Measurements from ENCODE around the gene AK1. TPM values are rescaled to one million over a fixed set of nuclear protein-coding genes. Genes with fewer than 3 reads are reported as not detected.

Gene AK1
- polyA plus RNA-seq, 1 of the 3 experiments (the other 2 are of a cell fraction), result 125 TPM

DNA sequence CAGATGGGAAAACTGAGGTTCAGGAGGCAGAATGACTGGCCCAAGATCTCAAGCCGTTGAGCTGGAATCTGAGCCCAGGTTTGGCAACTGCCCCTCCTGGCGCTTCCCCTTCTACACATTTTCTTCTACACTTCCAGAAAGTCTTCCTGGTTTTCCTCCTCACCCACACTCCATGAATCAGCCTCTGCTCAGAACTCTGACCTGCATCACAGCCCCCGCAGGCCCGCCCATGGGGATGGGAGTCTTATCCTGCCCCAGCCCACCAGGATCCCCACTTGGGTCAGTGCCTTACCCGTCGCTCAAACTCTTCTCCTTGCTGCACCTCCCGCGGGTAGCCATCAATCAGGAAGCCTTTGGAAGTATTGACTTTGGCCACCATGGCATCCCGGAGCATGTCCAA lies 5.9 kb downstream of the AK1 start:
- no peak overlapping the region for H3K9ac ChIP-seq
- H3K79me2 ChIP-seq (ENCODE audit: insufficient read depth), result peaks cover 7% of the 10 kb centered on the region; the same call in 1 of the 2 replicates
- no peak overlapping the region for H3K4me3 ChIP-seq (ENCODE audit: low read depth in 2 of 2, low read length in 1 of 2)
- no peak for DNase-seq
- POLR2A ChIA-PET, result interaction anchor here (0.6 kb wide), 1 partner anchor 46 kb away, joined by 6 read pairs; the partner anchor contains the start of gene ST6GALNAC4
- H3K27me3 ChIP-seq (ENCODE audit: insufficient read depth), result no peaks in the 10 kb centered on the region
- no peaks in the 10 kb centered on the region for H3F3A ChIP-seq (replicated peaks; ENCODE audit: insufficient read depth)
- WGBS (ENCODE audit: low lambda C conversion rate), result 91% methylated on average over 9 of the region's 9 CpGs
- no peak overlapping the region for H3K4me2 ChIP-seq
- TF ChIP-seq MEF2A (IDR thresholded peaks at IDR 0.05; ENCODE audit: borderline replicate concordance, low read depth) (no peak), EZH2phosphoT487 (IDR thresholded peaks at IDR 0.05; ENCODE audit: borderline replicate concordance, low read depth) (no peak), MXI1 (IDR thresholded peaks at IDR 0.05; ENCODE audit: low read depth, low read length) (no peak), RCOR1 (IDR thresholded peaks at IDR 0.05; ENCODE audit: low read length) (no peak), TEAD4 (IDR thresholded peaks at IDR 0.05; ENCODE audit: borderline replicate concordance, insufficient read depth) (no peak)
- TF ChIP-seq, protein P1, sequence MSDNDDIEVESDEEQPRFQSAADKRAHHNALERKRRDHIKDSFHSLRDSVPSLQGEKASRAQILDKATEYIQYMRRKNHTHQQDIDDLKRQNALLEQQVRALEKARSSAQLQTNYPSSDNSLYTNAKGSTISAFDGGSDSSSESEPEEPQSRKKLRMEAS (IDR thresholded peaks at IDR 0.05; ENCODE audit: low read depth), result no peak
- TF ChIP-seq, protein P2, sequence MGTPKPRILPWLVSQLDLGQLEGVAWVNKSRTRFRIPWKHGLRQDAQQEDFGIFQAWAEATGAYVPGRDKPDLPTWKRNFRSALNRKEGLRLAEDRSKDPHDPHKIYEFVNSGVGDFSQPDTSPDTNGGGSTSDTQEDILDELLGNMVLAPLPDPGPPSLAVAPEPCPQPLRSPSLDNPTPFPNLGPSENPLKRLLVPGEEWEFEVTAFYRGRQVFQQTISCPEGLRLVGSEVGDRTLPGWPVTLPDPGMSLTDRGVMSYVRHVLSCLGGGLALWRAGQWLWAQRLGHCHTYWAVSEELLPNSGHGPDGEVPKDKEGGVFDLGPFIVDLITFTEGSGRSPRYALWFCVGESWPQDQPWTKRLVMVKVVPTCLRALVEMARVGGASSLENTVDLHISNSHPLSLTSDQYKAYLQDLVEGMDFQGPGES (IDR thresholded peaks at IDR 0.05; ENCODE audit: low read depth, low read length), result no peak
- H3K27ac ChIP-seq (ENCODE audit: low read depth in 2 of 2, low read length in 1 of 2), result no peak overlapping the region
- no peaks in the 10 kb centered on the region for H3K9me3 ChIP-seq
- CTCF ChIA-PET, result interaction anchor here (0.7 to 10.6 kb wide), 9 partner anchors 15 to 143 kb away, joined by 3 to 116 read pairs (median 20); partner anchors contain the start of genes CDK9, ENG, FPGS and TOR2A
- H3K36me3 ChIP-seq (replicated peaks in 1 of 2; ENCODE audit: control insufficient read depth in 1 of 2, insufficient read depth in 2 of 2, low read length in 1 of 2), result peaks cover 0 to 12% of the 10 kb centered on the region in 2 experiments
- no peaks in the 10 kb centered on the region for H3K9me2 ChIP-seq
- no peaks in the 10 kb centered on the region for H4K20me1 ChIP-seq (ENCODE audit: insufficient read depth)
- H3K4me1 ChIP-seq (ENCODE audit: control insufficient read depth in 1 of 2, insufficient read depth in 2 of 2, low read depth in 1 of 2, low read length in 1 of 2), result peaks cover 0 to 24% of the 10 kb centered on the region in 2 experiments; a peak in 1 of 4 replicates
- no peak overlapping the region for H2AFZ ChIP-seq (ENCODE audit: low read depth)

DNA sequence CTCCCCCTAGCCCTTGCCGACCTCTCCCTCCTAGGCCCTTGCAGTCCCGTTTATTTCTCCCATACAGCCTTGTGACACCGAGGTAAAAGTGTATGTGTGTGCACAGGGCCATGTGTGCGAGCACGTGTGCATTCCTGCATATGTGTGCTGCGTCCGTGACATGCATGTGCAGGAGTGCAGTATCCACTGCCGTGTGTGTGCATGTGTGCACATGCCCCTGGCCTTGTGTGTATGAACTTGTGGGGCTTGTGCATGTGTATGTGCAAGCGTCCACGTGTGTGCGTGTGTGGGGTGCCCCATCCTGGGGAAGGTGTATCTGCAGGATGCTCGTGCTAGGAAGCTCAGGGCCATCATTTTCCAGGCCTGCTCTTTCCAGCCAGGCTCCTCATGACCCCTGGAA lies 6.6 kb downstream of the AK1 start:
- Histone ChIP-seq H3K4me2 (no peak overlapping the region), H3K4me3 (ENCODE audit: low read depth in 2 of 2, low read length in 1 of 2) (no peak overlapping the region), H2AFZ (ENCODE audit: low read depth) (no peak overlapping the region), H4K20me1 (ENCODE audit: insufficient read depth) (no peaks in the 10 kb centered on the region), H3F3A (replicated peaks; ENCODE audit: insufficient read depth) (no peaks in the 10 kb centered on the region), H3K79me2 (ENCODE audit: insufficient read depth) (peaks cover 3% of the 10 kb centered on the region; the same call in 1 of the 2 replicates), H3K9ac (no peak overlapping the region), H3K9me2 (no peaks in the 10 kb centered on the region), H3K27me3 (ENCODE audit: insufficient read depth) (no peaks in the 10 kb centered on the region), H3K36me3 (replicated peaks in 1 of 2; ENCODE audit: control insufficient read depth in 1 of 2, insufficient read depth in 2 of 2, low read length in 1 of 2) (peaks cover 0 to 12% of the 10 kb centered on the region in 2 experiments), H3K27ac (ENCODE audit: low read depth in 2 of 2, low read length in 1 of 2) (no peak overlapping the region), H3K9me3 (no peaks in the 10 kb centered on the region), H3K4me1 (ENCODE audit: control insufficient read depth in 1 of 2, insufficient read depth in 2 of 2, low read depth in 1 of 2, low read length in 1 of 2) (peaks cover 0 to 18% of the 10 kb centered on the region in 2 experiments; a peak in 1 of 4 replicates)
- ChIA-PET CTCF (interaction anchor here (0.6 to 10.6 kb wide), 19 partner anchors 8 to 367 kb away, joined by 3 to 116 read pairs (median 13); partner anchors contain the start of genes CDK9, ENG and TOR2A), POLR2A (interaction anchor here (0.6 to 2.0 kb wide), 2 partner anchors 46 to 136 kb away, joined by 6 to 9 read pairs; partner anchors contain the start of genes ST6GALNAC4 and TOR2A)
- no peak for DNase-seq
- WGBS (ENCODE audit: low lambda C conversion rate), result 79% methylated on average over 8 of the region's 12 CpGs
- TF ChIP-seq, protein P3, sequence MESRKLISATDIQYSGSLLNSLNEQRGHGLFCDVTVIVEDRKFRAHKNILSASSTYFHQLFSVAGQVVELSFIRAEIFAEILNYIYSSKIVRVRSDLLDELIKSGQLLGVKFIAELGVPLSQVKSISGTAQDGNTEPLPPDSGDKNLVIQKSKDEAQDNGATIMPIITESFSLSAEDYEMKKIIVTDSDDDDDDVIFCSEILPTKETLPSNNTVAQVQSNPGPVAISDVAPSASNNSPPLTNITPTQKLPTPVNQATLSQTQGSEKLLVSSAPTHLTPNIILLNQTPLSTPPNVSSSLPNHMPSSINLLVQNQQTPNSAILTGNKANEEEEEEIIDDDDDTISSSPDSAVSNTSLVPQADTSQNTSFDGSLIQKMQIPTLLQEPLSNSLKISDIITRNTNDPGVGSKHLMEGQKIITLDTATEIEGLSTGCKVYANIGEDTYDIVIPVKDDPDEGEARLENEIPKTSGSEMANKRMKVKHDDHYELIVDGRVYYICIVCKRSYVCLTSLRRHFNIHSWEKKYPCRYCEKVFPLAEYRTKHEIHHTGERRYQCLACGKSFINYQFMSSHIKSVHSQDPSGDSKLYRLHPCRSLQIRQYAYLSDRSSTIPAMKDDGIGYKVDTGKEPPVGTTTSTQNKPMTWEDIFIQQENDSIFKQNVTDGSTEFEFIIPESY (IDR thresholded peaks at IDR 0.05; ENCODE audit: borderline replicate concordance, low read depth), result no peak
- TF ChIP-seq SMC3 (IDR thresholded peaks at IDR 0.05; ENCODE audit: low read depth, low read length) (no peak), NRF1 (IDR thresholded peaks at IDR 0.05; ENCODE audit: low read depth, low read length) (no peak), CHD2 (IDR thresholded peaks at IDR 0.05; ENCODE audit: low read length, partially characterized antibody) (no peak), SIN3A (IDR thresholded peaks at IDR 0.05; ENCODE audit: borderline replicate concordance, low read depth, low read length) (no peak), FOXM1 (IDR thresholded peaks at IDR 0.05; ENCODE audit: low read depth) (no peak), JUND (IDR thresholded peaks at IDR 0.05) (no peak), FOXJ3 (CRISPR knock-in tag; IDR thresholded peaks at IDR 0.05) (no peak), NFIC (IDR thresholded peaks at IDR 0.05; ENCODE audit: borderline replicate concordance) (no peak), MXI1 (IDR thresholded peaks at IDR 0.05; ENCODE audit: low read depth, low read length) (no peak), ELF1 (IDR thresholded peaks at IDR 0.05) (no peak)
- TF ChIP-seq, protein P4, sequence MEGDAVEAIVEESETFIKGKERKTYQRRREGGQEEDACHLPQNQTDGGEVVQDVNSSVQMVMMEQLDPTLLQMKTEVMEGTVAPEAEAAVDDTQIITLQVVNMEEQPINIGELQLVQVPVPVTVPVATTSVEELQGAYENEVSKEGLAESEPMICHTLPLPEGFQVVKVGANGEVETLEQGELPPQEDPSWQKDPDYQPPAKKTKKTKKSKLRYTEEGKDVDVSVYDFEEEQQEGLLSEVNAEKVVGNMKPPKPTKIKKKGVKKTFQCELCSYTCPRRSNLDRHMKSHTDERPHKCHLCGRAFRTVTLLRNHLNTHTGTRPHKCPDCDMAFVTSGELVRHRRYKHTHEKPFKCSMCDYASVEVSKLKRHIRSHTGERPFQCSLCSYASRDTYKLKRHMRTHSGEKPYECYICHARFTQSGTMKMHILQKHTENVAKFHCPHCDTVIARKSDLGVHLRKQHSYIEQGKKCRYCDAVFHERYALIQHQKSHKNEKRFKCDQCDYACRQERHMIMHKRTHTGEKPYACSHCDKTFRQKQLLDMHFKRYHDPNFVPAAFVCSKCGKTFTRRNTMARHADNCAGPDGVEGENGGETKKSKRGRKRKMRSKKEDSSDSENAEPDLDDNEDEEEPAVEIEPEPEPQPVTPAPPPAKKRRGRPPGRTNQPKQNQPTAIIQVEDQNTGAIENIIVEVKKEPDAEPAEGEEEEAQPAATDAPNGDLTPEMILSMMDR (IDR thresholded peaks at IDR 0.05), result no peak
- TF ChIP-seq, protein P5, sequence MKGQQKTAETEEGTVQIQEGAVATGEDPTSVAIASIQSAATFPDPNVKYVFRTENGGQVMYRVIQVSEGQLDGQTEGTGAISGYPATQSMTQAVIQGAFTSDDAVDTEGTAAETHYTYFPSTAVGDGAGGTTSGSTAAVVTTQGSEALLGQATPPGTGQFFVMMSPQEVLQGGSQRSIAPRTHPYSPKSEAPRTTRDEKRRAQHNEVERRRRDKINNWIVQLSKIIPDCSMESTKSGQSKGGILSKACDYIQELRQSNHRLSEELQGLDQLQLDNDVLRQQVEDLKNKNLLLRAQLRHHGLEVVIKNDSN (IDR thresholded peaks at IDR 0.05; ENCODE audit: borderline replicate concordance, low read depth), result no peak
- TF ChIP-seq, protein P6, sequence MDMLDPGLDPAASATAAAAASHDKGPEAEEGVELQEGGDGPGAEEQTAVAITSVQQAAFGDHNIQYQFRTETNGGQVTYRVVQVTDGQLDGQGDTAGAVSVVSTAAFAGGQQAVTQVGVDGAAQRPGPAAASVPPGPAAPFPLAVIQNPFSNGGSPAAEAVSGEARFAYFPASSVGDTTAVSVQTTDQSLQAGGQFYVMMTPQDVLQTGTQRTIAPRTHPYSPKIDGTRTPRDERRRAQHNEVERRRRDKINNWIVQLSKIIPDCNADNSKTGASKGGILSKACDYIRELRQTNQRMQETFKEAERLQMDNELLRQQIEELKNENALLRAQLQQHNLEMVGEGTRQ (IDR thresholded peaks at IDR 0.05; ENCODE audit: borderline replicate concordance, low read depth, low read length), result no peak
- TF ChIP-seq, protein P1 (IDR thresholded peaks at IDR 0.05; ENCODE audit: low read depth), result no peak
